IgD-negative memory B cell (primary cell): ENCODE data around the gene ATG3. TPM values are rescaled to one million over a fixed set of nuclear protein-coding genes. Genes with fewer than 3 reads are reported as not detected.
"Not testable (repeated sequence)": the region's sequence is repeated elsewhere in the genome, so short reads cannot be mapped to it uniquely, and the experiment has no call there.

Experiments used
- H3K27ac Mint-ChIP-seq, 3 donors: one replicate each; pipeline ENCODE4 v1.8.0; 2020 to 2022; ENCODE audit warnings: mild to moderate bottlenecking in 3 of 3, mixed read lengths in 3 of 3, moderate library complexity in 1 of 3
- H3K27me3 Mint-ChIP-seq: one replicate; pipeline ENCODE4 v1.8.0; 2021; ENCODE audit warnings: mixed read lengths
- H3K36me3 Mint-ChIP-seq: one replicate; pipeline ENCODE4 v1.8.0; 2020; ENCODE audit warnings: mild to moderate bottlenecking, mixed read lengths
- H3K4me1 Mint-ChIP-seq, 3 donors: one replicate each; pipeline ENCODE4 v1.8.0; 2020 to 2022; ENCODE audit warnings: mixed read lengths in 3 of 3, mild to moderate bottlenecking in 1 of 3
- H3K4me3 Mint-ChIP-seq, 4 donors: one replicate each; pipeline ENCODE4 v1.8.0; 2020 to 2022; ENCODE audit warnings: mild to moderate bottlenecking in 4 of 4, mixed read lengths in 4 of 4, moderate library complexity in 3 of 4
- H3K9me3 Mint-ChIP-seq, 3 donors: one replicate each; pipeline ENCODE4 v1.8.0; 2020 to 2021; ENCODE audit warnings: mixed read lengths in 3 of 3, mild to moderate bottlenecking in 1 of 3
- polyA plus RNA-seq: library from polyadenylated mRNA; unstranded; fragments of 300-500 nt; fragmentation: Illumina TruSeq; gene quantifications from one replicate; pipeline ENCODE4 v1.2.3, GENCODE V29; 2021

Gene ATG3
- polyA plus RNA-seq, 1 donor from 2014 or later = 61.7 TPM

DNA sequence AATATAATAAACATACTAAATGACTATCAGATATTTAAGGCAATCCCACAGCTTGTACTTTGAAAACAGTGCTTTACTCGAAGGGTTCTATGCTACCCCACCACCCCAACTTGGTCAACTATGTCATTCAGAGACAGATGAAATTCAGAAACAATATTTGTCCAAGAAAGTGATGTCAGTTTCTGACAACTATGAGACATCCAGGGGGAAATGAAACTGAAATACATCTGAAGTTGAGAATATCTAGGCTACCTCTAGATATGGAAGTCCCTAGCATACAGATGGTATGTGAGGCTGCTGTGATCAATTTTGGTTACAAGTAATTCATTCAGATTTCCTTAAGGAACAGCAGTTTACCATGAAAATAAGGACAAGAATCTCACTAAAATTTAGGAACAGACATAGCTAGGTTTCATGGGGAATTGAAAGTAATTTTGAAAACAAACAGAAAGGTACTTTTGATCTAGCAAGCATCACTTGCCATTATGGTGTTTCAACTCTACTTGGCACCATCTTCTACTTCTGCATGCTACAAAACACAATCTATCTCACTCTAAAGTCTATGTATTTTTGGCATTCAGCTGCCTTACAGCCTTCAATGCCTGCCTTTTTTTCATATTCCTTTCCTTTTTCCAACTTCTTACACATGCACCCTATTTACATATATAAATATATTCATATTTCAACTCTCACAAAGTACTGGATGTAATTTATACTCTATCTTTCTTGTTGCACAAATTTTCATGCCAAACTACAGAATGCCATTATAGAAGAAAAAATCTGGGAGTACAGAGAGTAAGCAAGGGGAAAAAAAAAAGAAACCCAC lies 21.7 kb downstream of the ATG3 start:
- peaks cover 16 to 20% (median 19%) of the 10 kb centered on the region in 3 donors for H3K4me1 Mint-ChIP-seq
- no peaks in the 10 kb centered on the region for H3K9me3 Mint-ChIP-seq
- H3K27ac Mint-ChIP-seq = peak overlapping the region; percentile 15 to 77 (median 47)
- H3K27me3 Mint-ChIP-seq = no peaks in the 10 kb centered on the region
- H3K36me3 Mint-ChIP-seq = peaks cover 14% of the 10 kb centered on the region
- H3K4me3 Mint-ChIP-seq = peak overlapping the region in 3 of 4 donors; percentile 21 to 45 (median 38)

DNA sequence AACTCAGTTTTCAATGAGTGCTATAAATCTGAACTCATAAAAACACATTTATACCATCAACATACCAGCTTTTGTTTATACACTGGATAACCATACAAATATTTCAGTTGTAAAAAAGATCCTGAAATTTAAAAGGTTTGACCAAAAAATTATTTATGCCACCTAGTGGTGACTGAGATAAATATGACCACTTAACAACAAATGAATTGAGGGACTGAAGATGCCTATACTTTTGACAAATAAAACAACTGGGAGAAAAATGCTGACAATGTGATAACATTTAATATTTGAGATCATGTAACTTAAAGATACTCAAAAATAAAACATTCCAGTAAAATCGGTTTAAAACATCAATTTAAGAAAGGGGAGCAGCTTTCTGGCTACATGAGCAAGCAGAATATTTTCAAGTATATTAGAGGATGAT lies 30.4 kb downstream of the ATG3 start:
- no peaks in the 10 kb centered on the region for H3K36me3 Mint-ChIP-seq
- no peaks in the 10 kb centered on the region for H3K27me3 Mint-ChIP-seq
- H3K9me3 Mint-ChIP-seq = no peaks in the 10 kb centered on the region
- no peak overlapping the region for H3K4me3 Mint-ChIP-seq
- H3K4me1 Mint-ChIP-seq = peaks cover 0 to 4% (median 0%) of the 10 kb centered on the region in 3 donors
- no peak overlapping the region for H3K27ac Mint-ChIP-seq

- Mint-ChIP-seq H3K36me3 (no peaks in the 10 kb centered on the region), H3K4me3 (no peak overlapping the region), H3K27me3 (no peaks in the 10 kb centered on the region), H3K9me3 (no peaks in the 10 kb centered on the region), H3K4me1 (peaks cover 0 to 4% (median 0%) of the 10 kb centered on the region in 3 donors), H3K27ac (peak overlapping the region in 1 of 3 donors; percentile 39)
Measured at GRCh38 chr3:112530573-112530972, 31.2 kb downstream of the ATG3 start.

- not testable (repeated sequence) for H3K27me3 Mint-ChIP-seq, H3K36me3 Mint-ChIP-seq, H3K9me3 Mint-ChIP-seq, H3K4me1 Mint-ChIP-seq, H3K4me3 Mint-ChIP-seq
- peak overlapping the region in 1 of 3 donors; percentile 64 for H3K27ac Mint-ChIP-seq
Measured at GRCh38 chr3:112524127-112524526, 37.6 kb downstream of the ATG3 start.

DNA sequence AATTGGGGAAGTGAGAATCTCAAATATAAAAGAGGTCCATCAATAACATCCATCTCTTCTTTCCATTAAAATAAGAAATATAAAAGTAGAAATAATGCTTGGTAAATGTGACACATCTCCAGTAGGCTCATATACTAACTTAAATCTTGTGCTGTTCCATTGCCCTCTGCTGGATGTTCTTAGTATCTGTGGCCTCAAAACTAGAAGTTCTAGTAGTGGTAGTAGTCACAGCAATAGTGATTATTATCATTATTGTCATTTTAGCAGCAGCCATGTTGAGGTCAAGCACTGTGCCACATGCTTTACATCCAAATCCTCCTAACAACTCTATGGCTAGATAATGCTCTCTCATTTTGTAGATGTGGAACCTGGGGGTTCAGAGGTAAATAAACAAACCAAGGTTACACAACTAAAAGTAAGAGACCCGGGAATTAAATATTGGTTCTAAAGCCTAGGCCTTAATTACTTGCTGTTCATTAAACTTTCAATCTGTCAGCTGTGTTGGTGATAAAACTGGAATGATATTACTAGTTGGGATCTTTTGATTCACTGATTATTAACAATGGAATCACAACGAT lies 42.2 kb downstream of the ATG3 start:
- Mint-ChIP-seq H3K4me1 (peaks cover 14 to 37% (median 24%) of the 10 kb centered on the region in 3 donors), H3K27ac (peak overlapping the region in 1 of 3 donors; percentile 29), H3K9me3 (peaks cover 0 to 4% (median 0%) of the 10 kb centered on the region in 3 donors), H3K27me3 (no peaks in the 10 kb centered on the region), H3K36me3 (peaks cover 3% of the 10 kb centered on the region), H3K4me3 (peak overlapping the region in 1 of 4 donors; percentile 67)

GRCh38 chr3:112518970-112519369 lies 42.8 kb downstream of the ATG3 start:
- Mint-ChIP-seq H3K27ac (peak overlapping the region in 1 of 3 donors; percentile 29), H3K4me3 (peak overlapping the region in 2 of 4 donors; percentile 67 to 76), H3K4me1 (peaks cover 15 to 42% (median 28%) of the 10 kb centered on the region in 3 donors)
- not testable (repeated sequence) for H3K36me3 Mint-ChIP-seq, H3K27me3 Mint-ChIP-seq, H3K9me3 Mint-ChIP-seq

DNA sequence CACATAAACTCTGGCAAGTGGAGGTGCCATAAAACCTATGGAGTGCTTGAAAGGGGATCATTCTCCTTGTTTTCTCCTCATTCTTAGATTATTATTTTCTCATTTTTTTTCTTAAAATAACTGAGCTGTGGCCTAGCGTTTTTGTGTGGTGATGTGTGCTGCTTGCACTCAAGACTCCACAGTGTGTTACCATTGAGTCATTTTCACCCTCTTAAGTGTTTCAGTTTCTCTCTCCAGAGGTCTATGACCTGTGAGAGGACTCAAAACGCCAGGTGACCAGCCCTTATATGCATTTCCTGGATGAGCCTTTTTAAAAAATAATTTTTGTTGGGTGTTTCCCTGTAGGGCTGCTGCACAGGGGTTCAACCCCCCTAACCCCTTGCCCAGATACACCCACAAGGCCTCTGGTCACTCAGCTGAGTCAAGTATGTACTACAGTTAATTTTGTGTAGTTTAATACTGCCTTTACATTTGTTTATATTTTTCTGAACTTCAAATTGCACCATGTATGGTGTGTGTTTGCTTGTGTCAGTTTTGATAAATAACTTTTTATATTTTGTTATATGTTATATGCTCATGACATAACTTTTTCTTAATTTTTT lies 47.1 kb downstream of the ATG3 start:
- peaks cover 18 to 50% (median 33%) of the 10 kb centered on the region in 3 donors for H3K4me1 Mint-ChIP-seq
- peak overlapping the region in 1 of 3 donors; percentile 6 for H3K27ac Mint-ChIP-seq
- no peaks in the 10 kb centered on the region for H3K27me3 Mint-ChIP-seq
- peaks cover 0 to 4% (median 0%) of the 10 kb centered on the region in 3 donors for H3K9me3 Mint-ChIP-seq
- H3K4me3 Mint-ChIP-seq = peak overlapping the region in 2 of 4 donors; percentile 82 to 83
- peaks cover 2% of the 10 kb centered on the region for H3K36me3 Mint-ChIP-seq

GRCh38 chr3:112512320-112512719 lies 49.4 kb downstream of the ATG3 start:
- H3K9me3 Mint-ChIP-seq = peaks cover 0 to under 1% (median 0%) of the 10 kb centered on the region in 3 donors

DNA sequence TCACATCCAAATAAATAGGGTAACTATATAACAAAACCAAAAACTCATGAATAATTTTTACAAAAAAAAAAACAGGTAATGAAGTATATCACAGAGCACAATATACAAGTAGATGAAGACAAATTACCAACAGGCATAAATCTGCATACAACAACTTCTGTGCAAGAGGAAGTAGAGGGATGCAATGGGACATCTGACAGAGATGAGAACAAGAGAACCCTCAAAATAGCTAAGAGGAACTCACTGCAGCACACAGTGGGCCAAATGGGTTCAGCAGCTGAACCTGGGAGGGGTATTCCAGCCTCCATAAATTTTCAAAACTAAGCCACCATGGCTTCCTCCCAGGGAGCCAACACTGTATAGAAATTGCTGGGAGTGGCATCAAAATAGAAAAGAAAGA lies 52.9 kb downstream of the ATG3 start:
- Mint-ChIP-seq H3K4me1 (peaks cover 51 to 56% (median 55%) of the 10 kb centered on the region in 3 donors), H3K36me3 (peaks cover 7% of the 10 kb centered on the region), H3K27ac (peak overlapping the region; percentile 31 to 90 (median 65)), H3K27me3 (no peaks in the 10 kb centered on the region), H3K9me3 (no peaks in the 10 kb centered on the region), H3K4me3 (peak overlapping the region in 3 of 4 donors; percentile 39 to 85 (median 83))

More at GRCh38 chr3:112512320-112512719, 49.4 kb downstream of the ATG3 start:
- Mint-ChIP-seq H3K4me1 (peaks cover 32 to 52% (median 39%) of the 10 kb centered on the region in 3 donors), H3K4me3 (no peak overlapping the region), H3K27me3 (no peaks in the 10 kb centered on the region), H3K27ac (no peak overlapping the region), H3K36me3 (peaks cover 7% of the 10 kb centered on the region)

DNA sequence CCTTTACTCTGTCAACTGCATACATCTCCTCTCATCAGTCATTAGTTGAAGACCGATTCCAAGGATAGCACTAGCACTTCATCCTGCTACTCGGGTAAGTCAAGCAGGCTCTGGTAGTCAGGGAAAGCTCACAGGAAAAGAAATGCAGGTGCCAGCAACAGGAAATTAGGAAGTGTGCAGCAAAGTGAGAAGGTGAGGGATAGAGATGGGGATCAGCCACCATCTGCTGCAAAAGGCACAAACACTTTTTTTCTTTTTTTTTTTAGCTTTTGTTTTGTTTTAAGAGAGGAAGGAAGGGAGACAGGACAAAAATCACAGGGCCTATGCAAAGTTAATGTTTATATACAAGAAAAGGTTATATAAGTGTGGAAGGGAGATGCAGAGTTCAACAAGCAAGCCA lies 53.5 kb downstream of the ATG3 start:
- peaks cover 51 to 59% (median 58%) of the 10 kb centered on the region in 3 donors for H3K4me1 Mint-ChIP-seq
- H3K27me3 Mint-ChIP-seq = no peaks in the 10 kb centered on the region
- H3K36me3 Mint-ChIP-seq = peaks cover 7% of the 10 kb centered on the region
- no peak overlapping the region for H3K27ac Mint-ChIP-seq
- peak overlapping the region in 3 of 4 donors; percentile 39 to 85 (median 77) for H3K4me3 Mint-ChIP-seq
- no peaks in the 10 kb centered on the region for H3K9me3 Mint-ChIP-seq

GRCh38 chr3:112505907-112506306 lies 55.9 kb downstream of the ATG3 start:
- Mint-ChIP-seq H3K4me1 (peaks cover 47 to 67% (median 58%) of the 10 kb centered on the region in 3 donors), H3K36me3 (peaks cover 5% of the 10 kb centered on the region), H3K27ac (peak overlapping the region in 2 of 3 donors; percentile 2 to 5), H3K4me3 (peak overlapping the region in 2 of 4 donors; percentile 55), H3K9me3 (no peaks in the 10 kb centered on the region), H3K27me3 (no peaks in the 10 kb centered on the region)

DNA sequence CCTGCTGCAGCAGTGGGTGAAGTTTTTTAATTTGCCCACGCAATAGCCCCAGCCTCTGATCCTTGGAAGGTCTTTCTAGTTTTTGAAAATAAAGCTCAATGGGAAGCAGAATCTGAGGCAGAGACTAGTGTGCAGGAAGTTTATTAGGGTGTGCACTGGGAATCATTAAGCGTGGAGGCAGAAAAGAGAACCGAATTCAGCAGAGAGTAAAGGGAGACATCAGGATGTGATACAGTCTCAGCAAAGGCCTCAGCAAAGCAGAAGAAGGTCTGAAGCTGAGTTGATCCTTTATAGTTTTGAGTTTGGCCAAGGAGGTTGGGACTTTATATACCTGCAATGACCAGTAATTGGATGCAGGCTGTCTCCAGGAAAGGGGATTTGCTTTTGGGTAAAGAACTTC lies 57.6 kb downstream of the ATG3 start:
- peaks cover 51 to 79% (median 67%) of the 10 kb centered on the region in 3 donors for H3K4me1 Mint-ChIP-seq
- peaks cover 5% of the 10 kb centered on the region for H3K36me3 Mint-ChIP-seq
- H3K27me3 Mint-ChIP-seq = no peaks in the 10 kb centered on the region
- peak overlapping the region in 3 of 4 donors; percentile 10 to 67 (median 65) for H3K4me3 Mint-ChIP-seq
- peak overlapping the region; percentile 2 to 55 (median 41) for H3K27ac Mint-ChIP-seq
- H3K9me3 Mint-ChIP-seq = no peaks in the 10 kb centered on the region

- no peaks in the 10 kb centered on the region for H3K9me3 Mint-ChIP-seq
- H3K27ac Mint-ChIP-seq = peak overlapping the region; percentile 2 to 41 (median 25)
- peaks cover 44 to 72% (median 60%) of the 10 kb centered on the region in 3 donors for H3K4me1 Mint-ChIP-seq
- H3K4me3 Mint-ChIP-seq = peak overlapping the region in 3 of 4 donors; percentile 10 to 65 (median 34)
- no peaks in the 10 kb centered on the region for H3K27me3 Mint-ChIP-seq
- H3K36me3 Mint-ChIP-seq = no peaks in the 10 kb centered on the region
Measured at GRCh38 chr3:112503304-112503972, 58.3 kb downstream of the ATG3 start.

GRCh38 chr3:112500621-112501020 lies 61.1 kb downstream of the ATG3 start:
- peak overlapping the region in 2 of 3 donors; percentile 35 to 88 for H3K27ac Mint-ChIP-seq
- peak overlapping the region in 1 of 4 donors; percentile 93 for H3K4me3 Mint-ChIP-seq
- no peaks in the 10 kb centered on the region for H3K27me3 Mint-ChIP-seq
- H3K4me1 Mint-ChIP-seq = peaks cover 33 to 52% (median 36%) of the 10 kb centered on the region in 3 donors
- H3K36me3 Mint-ChIP-seq = no peaks in the 10 kb centered on the region
- no peaks in the 10 kb centered on the region for H3K9me3 Mint-ChIP-seq
